K562 (cell line): ENCODE results near the gene OR2V2. TPM values are rescaled to one million over a fixed set of nuclear protein-coding genes. Genes with fewer than 3 reads are reported as not detected.

Source experiments
- BRD4 ChIP-seq: fragments of 200-600 bp; sonication (generic); IDR thresholded peaks from 2 replicates; pipeline ENCODE4 v1.6.1; 2017; ENCODE audit warnings: inconsistent platforms
- CAMTA2 ChIP-seq: fragments of 250-450 bp; sonication (Bioruptor Pico); conservative IDR thresholded peaks from 2 replicates; pipeline ENCODE4 v1.5.1; 2022
- CBX5 ChIP-seq: IDR thresholded peaks from 2 replicates; pipeline ENCODE4 v1.6.1; 2014; ENCODE audit warnings: low read depth, borderline replicate concordance
- EP400 ChIP-seq: fragments of 450-650 bp; IDR thresholded peaks from 2 replicates; pipeline ENCODE4 v1.6.1; 2017; ENCODE audit warnings: antibody characterized with exemption, mild to moderate bottlenecking, moderate library complexity
- POLR3A ChIP-seq: IDR thresholded peaks from 2 replicates; pipeline ENCODE4 v1.6.1; 2011; ENCODE audit warnings: borderline replicate concordance, mild to moderate bottlenecking, moderate library complexity; ENCODE audit not compliant: insufficient read length, insufficient read depth; ENCODE audit errors: extremely low read depth
- ZNF140 ChIP-seq: fragments of 250-450 bp; sonication (Bioruptor Pico); IDR thresholded peaks from 2 replicates; pipeline ENCODE4 v1.8.0; 2021; ENCODE audit warnings: moderate library complexity, mild to moderate bottlenecking, inconsistent platforms
- ZNF165 ChIP-seq: fragments of 250-450 bp; sonication (Bioruptor Pico); IDR thresholded peaks from 2 replicates; pipeline ENCODE4 v1.4.0; 2020; ENCODE audit warnings: borderline replicate concordance
- ZNF184 ChIP-seq: sonication (generic); formaldehyde crosslinking; IDR thresholded peaks from 2 replicates; pipeline ENCODE4 v1.5.0; 2020; ENCODE audit warnings: missing genetic modification reagents
- ZNF408 ChIP-seq: fragments of 250-450 bp; sonication (Bioruptor Pico); IDR thresholded peaks from 2 replicates; pipeline ENCODE4 v1.4.0; 2020; ENCODE audit warnings: low read depth, mild to moderate bottlenecking, moderate library complexity
- ZNF444 ChIP-seq: fragments of 250-450 bp; sonication (Bioruptor Pico); IDR thresholded peaks from 2 replicates; pipeline ENCODE4 v1.4.0; 2020; ENCODE audit warnings: mild to moderate bottlenecking, moderate library complexity
- ZNF57 ChIP-seq: fragments of 450-650 bp; formaldehyde crosslinking; IDR thresholded peaks from 2 replicates; pipeline ENCODE4 v1.4.0; 2020; ENCODE audit warnings: mild to moderate bottlenecking, moderate library complexity
- polyA plus RNA-seq, 8 experiments: library from polyadenylated mRNA; depleted of rRNA in 4 of 8; stranded (reverse) in 5 of 8; unstranded in 3 of 8; fragments of >200 nt; fragmentation: Nextera tagmentation in 2 of 8; fragmentation: Illumina TruSeq in 1 of 8; extraction: Ambion mirVana in 2 of 8; extraction: Trizol in 1 of 8; gene quantifications; 2 replicates each; pipeline versions ENCODE4 v1.2.1 to v1.2.3, GENCODE V29; 2011 to 2014; ENCODE audit warnings: inconsistent platforms in 1 of 8, missing spikeins in 1 of 8
- total RNA-seq, 7 experiments: library from RNA; depleted of rRNA in 6 of 7; stranded (reverse); fragments of >200 nt in 6 of 7; fragmentation: Illumina TruSeq in 2 of 7; extraction: Trizol in 2 of 7; gene quantifications; 2 replicates each; pipeline versions ENCODE4 v1.2.1 to v1.2.3, GENCODE V29; 2011 to 2021; ENCODE audit warnings: low replicate concordance in 1 of 7
- TF ChIP-seq, protein P1 (sequence below), 2 experiments: fragments of 200-800 bp in 1 of 2; sonication (Bioruptor generic) in 1 of 2; sonication (generic) in 1 of 2; formaldehyde crosslinking in 1 of 2; IDR thresholded peaks in 1 of 2; conservative IDR thresholded peaks in 1 of 2; 2 replicates each; pipeline versions ENCODE4 v1.5.0 to v1.6.1; 2016 to 2020; ENCODE audit warnings: missing compliant biosample characterization in 1 of 2, missing genetic modification characterization in 1 of 2, missing genetic modification reagents in 1 of 2
- TF ChIP-seq, protein P2 (sequence below): fragments of 150-350 bp; conservative IDR thresholded peaks from 2 replicates; pipeline ENCODE4 v1.6.1; 2014; ENCODE audit warnings: low read length
- TF ChIP-seq, protein P3 (sequence below): fragments of 250-450 bp; sonication (Bioruptor Pico); IDR thresholded peaks from 2 replicates; pipeline ENCODE4 v1.5.0; 2021; ENCODE audit warnings: mild to moderate bottlenecking, moderate library complexity
- TF ChIP-seq, protein P4 (sequence below): fragments of 250-450 bp; sonication (Bioruptor Pico); IDR thresholded peaks from 2 replicates; pipeline ENCODE4 v1.5.0; 2020; ENCODE audit warnings: mild to moderate bottlenecking
- TF ChIP-seq, protein P5 (sequence below): sonication (generic); formaldehyde crosslinking; IDR thresholded peaks from 2 replicates; pipeline ENCODE4 v1.8.0; 2022; ENCODE audit warnings: mild to moderate bottlenecking, missing genetic modification reagents, borderline replicate concordance

The OR2V2 gene
- total and polyA plus RNA-seq, 9 of the 15 experiments (the other 6 are each of a cell fraction or from before 2014, with no cell fraction given), result 0.01 TPM; not detected in 8

DNA sequence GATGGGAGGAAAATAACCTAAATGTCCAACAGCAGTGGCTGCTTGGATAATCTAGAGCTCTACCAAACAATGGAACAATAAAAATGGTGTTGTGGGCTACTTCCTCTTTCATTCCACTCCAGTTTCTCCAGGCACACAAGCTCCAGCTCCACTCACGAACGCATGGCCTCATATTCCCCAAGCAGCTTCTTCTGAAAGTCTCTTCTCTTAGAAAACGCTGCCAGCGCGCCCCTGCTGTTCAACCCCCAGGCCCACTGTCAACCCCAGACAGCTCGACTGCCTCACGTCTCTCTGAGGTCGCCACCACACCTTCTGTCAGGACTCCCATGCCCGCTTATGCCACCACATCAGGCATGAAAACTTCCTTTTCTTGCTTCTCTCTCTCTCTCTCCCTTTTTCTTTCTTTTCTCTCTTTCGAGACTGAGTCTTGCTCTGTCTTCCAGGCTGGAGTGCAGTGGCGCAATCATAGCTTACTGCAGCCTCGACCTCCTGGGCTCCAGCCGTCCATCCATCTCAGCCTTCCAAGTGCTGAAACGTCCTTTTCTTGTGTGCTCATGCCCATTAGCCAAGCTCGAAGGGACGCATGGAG, 16.2 kb downstream of the OR2V2 start (continued):
- TF ChIP-seq EP400 (peak; percentile 68), ZNF444 (no peak), ZNF408 (CRISPR knock-in tag) (no peak), CAMTA2 (CRISPR knock-in tag) (no peak), ZNF140 (CRISPR knock-in tag) (no peak), CBX5 (no peak), ZNF57 (CRISPR knock-in tag) (no peak), BRD4 (no peak), POLR3A (no peak), ZNF165 (no peak), ZNF184 (CRISPR knock-in tag) (no peak)
- TF ChIP-seq, protein P1, sequence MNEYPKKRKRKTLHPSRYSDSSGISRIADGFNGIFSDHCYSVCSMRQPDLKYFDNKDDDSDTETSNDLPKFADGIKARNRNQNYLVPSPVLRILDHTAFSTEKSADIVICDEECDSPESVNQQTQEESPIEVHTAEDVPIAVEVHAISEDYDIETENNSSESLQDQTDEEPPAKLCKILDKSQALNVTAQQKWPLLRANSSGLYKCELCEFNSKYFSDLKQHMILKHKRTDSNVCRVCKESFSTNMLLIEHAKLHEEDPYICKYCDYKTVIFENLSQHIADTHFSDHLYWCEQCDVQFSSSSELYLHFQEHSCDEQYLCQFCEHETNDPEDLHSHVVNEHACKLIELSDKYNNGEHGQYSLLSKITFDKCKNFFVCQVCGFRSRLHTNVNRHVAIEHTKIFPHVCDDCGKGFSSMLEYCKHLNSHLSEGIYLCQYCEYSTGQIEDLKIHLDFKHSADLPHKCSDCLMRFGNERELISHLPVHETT (CRISPR knock-in tag; conservative IDR thresholded peaks at IDR 0.05 in 1 of 2, IDR thresholded peaks at IDR 0.05 in 1 of 2), result no peak; a peak in 1 of 4 replicates
- TF ChIP-seq, protein P2, sequence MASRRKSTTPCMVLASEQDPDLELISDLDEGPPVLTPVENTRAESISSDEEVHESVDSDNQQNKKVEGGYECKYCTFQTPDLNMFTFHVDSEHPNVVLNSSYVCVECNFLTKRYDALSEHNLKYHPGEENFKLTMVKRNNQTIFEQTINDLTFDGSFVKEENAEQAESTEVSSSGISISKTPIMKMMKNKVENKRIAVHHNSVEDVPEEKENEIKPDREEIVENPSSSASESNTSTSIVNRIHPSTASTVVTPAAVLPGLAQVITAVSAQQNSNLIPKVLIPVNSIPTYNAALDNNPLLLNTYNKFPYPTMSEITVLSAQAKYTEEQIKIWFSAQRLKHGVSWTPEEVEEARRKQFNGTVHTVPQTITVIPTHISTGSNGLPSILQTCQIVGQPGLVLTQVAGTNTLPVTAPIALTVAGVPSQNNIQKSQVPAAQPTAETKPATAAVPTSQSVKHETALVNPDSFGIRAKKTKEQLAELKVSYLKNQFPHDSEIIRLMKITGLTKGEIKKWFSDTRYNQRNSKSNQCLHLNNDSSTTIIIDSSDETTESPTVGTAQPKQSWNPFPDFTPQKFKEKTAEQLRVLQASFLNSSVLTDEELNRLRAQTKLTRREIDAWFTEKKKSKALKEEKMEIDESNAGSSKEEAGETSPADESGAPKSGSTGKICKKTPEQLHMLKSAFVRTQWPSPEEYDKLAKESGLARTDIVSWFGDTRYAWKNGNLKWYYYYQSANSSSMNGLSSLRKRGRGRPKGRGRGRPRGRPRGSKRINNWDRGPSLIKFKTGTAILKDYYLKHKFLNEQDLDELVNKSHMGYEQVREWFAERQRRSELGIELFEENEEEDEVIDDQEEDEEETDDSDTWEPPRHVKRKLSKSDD, result no peak
- TF ChIP-seq, protein P3, sequence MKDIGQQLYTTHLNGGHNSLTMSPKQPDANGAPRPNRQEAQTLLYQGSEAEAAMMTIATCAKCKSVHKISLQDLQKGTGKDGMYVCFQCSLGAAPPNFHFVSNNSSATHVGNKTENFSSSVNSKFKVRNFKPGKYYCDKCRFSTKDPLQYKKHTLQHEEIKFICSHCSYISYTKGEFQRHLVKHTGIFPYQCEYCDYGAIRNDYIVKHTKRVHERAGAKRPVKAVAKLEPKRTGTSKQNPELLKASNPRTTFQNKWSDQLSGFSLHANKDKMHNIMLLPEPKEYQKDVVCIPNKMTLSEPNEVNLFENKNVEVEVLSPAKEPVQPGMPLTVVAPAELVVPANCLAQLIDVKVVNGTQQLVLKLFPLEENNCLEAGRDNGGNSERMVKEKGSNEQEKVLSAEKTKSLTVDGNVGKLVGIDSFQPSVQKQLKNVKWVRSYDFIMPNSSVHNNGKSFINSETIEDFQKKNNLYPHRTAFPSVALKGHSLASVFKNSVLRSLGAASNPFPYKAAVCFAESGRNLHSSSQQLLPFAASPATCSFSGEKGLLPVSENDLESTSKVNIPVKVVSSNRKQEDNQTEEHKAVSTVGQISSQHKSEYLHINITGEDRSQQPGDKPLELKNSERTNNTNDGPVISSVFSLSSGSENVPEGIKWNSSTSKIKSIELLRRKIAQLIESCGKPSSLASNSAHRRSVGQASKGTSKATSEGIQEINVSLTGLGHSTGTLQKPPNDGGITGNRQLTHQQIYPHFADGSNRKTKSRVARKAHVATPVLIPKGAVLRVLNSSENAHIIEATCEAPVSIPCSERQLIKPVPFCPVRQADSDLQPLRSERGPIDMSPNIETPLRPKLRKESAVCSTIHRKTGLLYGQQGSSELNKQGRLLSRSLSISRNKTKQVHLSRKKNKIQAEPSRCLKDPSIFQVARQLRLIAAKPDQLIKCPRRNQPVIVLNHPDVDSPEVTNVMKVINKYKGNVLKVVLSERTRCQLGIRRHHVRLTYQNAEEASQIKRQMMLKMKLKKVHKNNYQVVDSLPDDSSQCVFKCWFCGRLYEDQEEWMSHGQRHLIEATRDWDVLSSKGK (CRISPR knock-in tag), result no peak
- TF ChIP-seq, protein P4, sequence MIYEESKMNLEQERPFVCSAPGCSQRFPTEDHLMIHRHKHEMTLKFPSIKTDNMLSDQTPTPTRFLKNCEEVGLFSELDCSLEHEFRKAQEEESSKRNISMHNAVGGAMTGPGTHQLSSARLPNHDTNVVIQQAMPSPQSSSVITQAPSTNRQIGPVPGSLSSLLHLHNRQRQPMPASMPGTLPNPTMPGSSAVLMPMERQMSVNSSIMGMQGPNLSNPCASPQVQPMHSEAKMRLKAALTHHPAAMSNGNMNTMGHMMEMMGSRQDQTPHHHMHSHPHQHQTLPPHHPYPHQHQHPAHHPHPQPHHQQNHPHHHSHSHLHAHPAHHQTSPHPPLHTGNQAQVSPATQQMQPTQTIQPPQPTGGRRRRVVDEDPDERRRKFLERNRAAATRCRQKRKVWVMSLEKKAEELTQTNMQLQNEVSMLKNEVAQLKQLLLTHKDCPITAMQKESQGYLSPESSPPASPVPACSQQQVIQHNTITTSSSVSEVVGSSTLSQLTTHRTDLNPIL (CRISPR knock-in tag), result no peak
- TF ChIP-seq, protein P5, sequence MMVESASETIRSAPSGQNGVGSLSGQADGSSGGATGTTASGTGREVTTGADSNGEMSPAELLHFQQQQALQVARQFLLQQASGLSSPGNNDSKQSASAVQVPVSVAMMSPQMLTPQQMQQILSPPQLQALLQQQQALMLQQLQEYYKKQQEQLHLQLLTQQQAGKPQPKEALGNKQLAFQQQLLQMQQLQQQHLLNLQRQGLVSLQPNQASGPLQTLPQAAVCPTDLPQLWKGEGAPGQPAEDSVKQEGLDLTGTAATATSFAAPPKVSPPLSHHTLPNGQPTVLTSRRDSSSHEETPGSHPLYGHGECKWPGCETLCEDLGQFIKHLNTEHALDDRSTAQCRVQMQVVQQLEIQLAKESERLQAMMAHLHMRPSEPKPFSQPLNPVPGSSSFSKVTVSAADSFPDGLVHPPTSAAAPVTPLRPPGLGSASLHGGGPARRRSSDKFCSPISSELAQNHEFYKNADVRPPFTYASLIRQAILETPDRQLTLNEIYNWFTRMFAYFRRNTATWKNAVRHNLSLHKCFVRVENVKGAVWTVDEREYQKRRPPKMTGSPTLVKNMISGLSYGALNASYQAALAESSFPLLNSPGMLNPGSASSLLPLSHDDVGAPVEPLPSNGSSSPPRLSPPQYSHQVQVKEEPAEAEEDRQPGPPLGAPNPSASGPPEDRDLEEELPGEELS (CRISPR knock-in tag), result no peak
